GM18858 (cell line): ENCODE measurements around the gene HMGCR.
A peak's percentile ranks its signal among the peaks of the same experiment; 100 is the strongest.
"Not testable (repeated sequence)": the region's sequence is repeated elsewhere in the genome, so short reads cannot be mapped to it uniquely, and the experiment has no call there.

ENCODE experiments used
- ATAC-seq: cut with Tn5 transposase; IDR thresholded peaks from one replicate; pipeline ENCODE4 v1.9.1; 2021; ENCODE audit not compliant: unreplicated experiment

The HMGCR gene

DNA sequence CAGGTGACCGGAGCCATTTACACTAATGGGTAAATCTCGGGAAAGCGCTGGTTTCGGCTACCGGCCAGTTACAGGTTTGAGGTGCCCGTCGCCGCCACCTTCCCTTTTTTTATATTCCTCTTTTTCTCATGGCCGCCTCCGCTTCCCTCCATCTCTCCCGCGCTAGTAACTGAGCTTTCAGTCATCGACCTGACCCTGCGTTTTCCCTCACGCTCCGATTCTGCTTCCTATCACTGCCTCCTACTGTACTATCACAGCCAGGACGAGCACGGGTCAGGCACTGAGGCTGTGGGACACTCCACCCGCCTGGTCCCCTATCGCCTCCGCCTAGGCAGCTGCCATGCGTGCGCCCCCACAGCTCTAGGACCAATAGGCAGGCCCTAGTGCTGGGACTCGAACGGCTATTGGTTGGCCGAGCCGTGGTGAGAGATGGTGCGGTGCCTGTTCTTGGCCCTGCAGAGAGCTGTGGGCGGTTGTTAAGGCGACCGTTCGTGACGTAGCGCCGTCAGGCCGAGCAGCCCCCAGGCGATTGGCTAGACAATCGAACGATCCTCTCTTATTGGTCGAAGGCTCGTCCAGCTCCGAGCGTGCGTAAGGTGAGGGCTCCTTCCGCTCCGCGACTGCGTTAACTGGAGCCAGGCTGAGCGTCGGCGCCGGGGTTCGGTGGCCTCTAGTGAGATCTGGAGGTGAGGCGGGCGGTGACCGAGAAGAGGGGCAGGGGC, at the start of gene HMGCR:
Gene HMGCR, plus strand, starts transcription at position 606 of the 722 bp plus-strand sequence. CDS start 5,386 bp downstream, outside the sequence.
- peak; percentile 95 for ATAC-seq

DNA sequence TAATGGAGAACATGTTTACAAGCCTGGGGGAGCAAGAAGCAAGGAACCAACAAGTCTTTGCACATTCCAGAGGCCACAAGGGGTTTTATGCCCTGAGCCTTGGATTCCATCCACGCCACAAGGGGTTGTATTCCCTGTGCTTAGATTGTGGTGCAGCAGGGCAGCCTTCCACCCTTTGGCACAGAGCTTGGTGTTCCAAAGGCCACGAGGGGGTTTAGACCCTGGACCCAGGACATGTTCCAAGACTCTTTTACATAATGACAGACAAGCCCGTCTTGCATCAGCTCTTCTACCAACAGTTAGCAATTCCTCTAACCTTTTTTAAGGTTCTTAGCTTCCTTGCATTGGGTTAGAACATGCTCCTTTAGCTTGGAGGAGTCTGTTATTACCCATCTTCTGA, 45.2 kb upstream of the HMGCR start:
- not testable (repeated sequence) for ATAC-seq

DNA sequence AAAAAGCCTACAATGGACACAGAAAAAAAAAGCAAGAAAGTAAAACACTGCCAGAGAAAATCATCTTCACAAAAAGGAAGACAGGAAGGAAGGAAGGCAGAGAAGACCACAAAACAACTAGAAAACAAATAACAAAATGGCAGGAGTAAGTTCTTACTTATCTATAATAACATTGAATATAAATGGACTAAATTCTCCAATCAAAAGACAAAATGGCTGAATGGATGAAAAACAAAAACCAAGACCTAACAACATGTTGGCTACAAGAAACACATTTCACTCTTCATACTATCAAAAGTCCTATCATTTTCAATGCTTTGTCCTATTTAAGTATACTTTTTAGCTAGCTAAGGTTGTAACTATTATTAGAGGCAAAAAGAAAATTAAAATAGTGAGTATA, 36.9 kb upstream of the HMGCR start:
- ATAC-seq: no peak

DNA sequence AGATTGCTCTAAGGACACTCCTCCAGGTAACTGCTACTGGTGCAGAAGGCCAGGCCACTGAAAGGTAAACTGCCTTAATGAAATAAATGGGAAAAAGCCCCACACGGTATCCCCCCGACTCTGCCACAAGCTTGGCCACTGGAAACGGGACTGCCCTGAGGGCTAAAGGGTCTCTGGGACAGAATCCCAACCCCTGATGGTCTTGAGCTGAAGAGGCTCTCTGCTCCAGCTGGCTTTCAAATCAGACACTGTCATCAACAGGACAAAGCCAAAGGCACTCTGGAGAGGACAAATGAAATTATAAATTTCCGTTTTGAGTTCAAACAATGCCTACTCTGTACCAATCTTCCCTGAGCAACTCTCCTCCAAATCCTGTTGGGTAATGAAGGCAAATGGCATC, 33.6 kb upstream of the HMGCR start:
- no peak for ATAC-seq

DNA sequence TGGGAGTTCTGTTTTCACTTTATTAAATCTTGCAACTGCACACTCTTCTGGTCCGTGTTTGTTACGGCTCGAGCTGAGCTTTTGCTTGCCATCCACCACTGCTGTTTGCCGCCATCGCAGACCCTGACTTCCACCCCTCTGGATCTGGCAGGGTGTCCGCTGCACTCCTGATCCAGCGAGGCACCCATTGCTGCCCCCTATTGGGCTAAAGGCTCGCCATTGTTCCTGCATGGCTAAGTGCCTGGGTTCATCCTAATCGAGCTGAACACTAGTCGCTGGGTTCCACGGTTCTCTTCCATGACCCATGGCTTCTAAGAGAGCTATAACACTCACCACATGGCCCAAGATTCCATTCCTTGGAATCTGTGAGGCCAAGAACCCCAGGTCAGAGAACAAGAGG, 32.5 kb upstream of the HMGCR start:
- not testable (repeated sequence) for ATAC-seq

DNA sequence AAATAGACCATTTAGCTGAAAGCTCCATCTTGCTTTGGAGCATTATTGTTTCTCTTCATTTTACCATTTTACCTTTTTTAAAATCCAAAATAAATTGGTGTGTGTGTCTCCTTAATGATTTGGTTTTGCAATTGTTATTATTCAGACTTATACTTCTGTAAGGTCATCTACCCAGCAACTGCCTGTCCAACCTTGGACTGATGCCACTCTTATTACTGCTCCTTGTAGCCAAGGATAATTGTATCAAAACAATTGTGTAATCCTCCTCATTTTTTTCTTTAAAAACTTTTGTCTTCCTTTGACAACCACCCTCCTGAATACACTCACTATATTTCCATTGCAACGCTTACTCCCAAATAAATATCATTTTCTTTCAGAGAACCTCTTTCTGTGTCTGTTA, 30.3 kb upstream of the HMGCR start:
- no peak for ATAC-seq

DNA sequence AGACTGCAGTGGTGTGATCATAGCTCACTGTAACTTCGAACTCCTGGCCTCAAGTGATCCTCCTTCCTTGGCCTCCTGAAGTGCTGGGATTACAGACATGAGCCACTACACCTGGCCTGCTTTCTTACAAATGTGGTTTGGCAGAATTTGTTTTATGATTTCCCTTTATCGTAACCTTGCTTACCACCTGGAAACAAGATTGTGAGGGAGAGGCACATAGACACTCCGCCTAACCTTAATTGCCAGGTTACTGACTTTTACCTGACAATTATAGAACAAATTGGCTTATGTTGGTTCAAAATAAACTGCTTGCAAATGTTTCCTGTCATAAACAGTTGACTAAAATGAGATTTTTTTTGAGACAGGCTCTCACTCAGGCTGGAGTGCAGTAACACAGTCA, 26.8 kb upstream of the HMGCR start:
- ATAC-seq: no peak

DNA sequence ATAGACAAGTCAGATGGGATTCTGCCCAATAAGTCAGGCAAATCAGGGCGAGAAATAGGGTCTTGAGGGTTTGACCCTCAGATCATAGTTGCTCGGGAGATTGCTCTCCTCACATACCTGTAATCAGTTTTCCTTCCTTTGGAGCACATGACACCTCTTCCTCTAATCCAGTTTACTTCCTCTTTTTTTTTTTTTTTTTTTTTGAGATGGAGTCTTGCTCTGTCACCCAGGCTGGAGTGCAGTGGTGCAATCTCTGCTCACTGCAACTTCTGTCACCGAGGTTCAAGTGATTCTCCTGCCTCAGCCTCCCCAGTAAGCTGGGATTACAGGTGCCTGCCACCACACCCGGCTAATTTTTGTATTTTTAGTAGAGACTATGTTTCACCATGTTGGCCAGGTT, 17.9 kb upstream of the HMGCR start:
- not testable (repeated sequence) for ATAC-seq

DNA sequence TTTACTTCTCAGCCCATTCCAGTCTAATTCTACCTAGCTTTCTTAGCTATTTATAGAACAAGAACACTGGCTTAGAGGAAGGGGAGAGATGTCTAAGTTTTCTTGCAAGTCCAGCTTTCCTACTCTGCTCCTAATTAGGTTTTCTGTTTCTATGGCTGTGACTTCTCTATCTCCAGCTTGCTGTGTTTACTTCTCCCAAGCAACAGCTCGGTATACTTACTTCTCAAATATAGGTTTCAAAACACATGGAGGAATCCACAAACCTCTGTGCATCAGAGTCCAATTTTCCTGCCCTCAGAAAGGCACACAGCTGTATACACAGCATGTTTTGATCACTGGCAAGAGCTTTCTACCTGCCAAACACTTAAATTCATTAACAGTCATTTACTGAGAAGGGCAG, 17.4 kb upstream of the HMGCR start:
- ATAC-seq: no peak

DNA sequence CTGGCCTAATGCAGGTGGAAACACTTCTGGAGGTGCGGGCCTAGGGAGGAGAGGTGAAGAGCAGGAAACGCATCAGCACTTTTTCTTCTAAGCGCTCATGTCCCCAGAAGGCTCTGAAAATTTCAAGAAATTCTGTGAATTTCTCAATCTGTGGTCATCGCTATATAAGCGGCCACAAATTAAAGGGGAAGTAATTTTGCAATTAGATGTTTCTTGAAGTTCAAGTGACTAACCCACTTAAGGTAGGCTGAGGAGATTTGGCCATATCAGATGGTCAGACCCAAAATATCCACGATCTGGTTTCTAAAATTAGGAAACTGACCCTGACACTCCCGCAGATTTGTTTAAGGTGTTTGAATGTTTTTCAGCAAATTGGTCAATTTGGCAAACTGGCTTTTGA, 16.6 kb upstream of the HMGCR start:
- ATAC-seq: no peak

DNA sequence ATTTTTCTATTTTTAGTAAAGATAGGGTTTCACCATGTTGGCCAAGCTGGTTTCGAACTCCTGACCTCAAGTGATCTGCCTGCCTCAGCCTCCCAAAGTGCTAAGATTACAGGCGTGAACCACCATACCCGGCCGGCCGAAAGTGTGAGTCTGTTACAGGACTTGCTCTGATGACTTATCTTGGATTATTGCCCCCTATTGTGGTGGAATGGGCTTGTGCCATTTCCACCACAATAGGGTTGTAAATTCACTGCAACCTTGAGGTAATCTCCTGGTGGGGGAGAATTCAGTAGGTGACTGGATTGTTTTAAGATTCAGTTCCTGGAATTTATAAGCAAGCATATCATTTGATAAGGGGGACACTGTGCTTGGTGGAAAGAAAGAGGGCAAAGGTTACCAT, 15.0 kb upstream of the HMGCR start:
- no peak for ATAC-seq

DNA sequence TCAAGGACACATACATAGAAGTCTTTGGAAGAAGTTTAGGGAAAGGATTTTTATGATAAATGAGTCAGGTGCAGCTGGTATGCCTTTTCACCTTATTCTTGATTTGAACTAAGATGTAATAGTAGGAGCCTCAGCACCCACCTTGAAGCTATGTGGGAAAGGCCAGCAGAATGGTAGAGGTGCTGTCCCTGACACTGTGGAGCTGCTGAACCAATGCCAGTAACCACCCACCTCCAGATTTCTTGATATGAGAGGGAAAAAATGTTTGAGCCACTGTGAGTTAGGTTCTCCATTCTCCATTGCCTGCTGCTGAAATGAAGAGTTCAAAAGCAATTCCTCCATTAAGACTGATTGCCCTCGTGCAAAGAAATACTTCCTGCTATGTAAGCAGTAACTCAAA, 12.2 kb upstream of the HMGCR start:
- no peak for ATAC-seq

DNA sequence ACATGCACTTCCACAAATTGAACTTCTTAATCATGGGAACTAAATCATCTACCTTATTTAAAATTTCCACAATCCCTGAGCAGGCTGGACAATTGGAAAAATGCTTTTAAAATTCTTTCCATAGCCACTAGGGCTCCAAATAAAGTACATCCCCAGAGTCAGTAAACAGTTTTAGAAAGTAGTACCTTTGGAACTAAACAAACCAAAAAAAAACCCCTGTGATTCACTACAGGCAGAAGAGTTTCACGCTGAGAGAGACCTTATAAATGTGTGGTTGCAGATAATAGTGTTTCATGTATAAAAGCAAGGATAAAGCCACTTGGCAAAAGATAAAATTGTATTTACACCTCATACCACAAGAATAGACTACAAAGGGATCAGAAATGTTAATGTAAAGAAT, 11.8 kb upstream of the HMGCR start:
- ATAC-seq: no peak

DNA sequence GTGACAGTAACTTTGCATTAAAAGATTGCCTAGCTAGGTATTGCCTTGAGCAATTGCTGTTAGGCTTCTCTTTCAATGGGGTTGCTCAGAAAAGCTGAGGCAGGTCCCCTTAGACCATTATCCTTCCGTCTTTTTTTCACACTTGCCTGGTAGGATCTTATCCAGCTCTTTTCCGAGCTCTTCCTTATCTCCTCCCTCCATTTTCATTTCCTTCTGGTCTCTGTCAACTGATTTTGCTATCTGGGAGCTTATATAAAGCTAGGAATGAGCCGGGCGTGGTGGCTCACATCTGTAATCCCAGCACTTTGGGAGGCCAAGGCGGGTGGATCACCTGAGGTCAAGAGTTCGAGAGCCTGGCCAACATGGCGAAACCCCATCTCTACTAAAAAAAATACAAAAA, 6.6 kb upstream of the HMGCR start:
- ATAC-seq: no peak

DNA sequence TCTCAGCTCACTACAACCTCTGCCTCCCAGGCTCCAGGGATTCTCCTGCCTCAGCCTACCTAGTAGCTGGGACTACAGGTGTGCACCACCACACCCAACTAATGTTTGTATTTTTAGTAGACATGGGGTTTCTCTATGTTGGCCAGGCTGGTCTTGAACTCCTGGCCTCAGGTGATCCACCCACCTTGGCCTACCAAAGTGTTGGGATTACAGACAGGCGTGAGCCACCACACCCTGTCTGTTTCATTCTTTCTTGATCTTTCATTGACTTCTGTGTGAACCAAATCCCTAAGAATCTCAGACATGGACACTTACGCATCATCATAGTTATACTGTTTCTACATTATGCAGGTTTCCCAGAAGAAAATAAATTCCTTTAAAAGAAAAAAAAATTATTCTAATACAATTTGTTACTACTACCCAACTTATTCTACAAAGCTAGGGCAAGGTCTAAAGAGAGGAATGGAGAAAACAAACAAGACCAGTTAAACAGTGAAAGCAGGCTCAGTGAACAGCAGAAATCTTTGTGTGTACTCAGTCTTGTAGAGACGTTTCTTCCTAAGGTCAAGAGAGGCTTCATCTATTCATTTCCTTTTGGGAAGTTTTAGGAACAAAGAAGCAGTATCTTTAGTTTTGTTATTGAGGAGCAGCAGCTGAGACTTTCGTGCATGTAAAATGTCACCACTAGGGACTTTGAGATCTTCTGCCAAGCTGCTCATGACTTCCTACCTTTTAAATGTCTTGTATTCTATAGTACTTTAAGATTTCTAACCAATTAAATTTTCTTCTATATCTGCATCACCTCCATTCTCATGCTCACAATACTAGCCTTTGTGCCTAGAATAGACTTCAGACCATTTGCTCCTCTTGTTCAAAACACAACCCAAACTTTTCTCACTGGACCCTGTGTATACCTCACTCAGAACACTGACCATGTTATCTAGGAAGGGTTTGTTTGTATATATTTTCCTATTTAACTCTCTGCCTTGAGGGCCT, 5.6 kb upstream of the HMGCR start:
- ATAC-seq: no peak

DNA sequence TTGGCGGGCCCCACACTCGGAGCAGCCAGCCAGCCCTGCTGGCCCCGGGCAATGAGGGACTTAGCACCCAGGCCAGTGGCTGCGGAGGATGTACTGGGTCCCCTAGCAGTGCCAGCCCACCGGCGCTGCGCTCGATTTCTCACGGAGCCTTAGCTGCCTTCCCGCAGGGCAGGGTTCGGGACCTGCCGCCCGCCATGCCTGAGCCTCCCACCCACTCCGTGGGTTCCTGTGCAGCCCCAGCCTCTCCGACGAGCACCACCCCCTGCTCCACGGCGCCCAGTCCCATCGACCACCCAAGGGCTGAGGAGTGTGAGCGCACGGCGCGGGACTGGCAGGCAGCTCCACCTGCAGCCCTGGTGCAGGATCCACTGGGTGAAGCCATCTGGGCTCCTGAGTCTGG, 3.3 kb upstream of the HMGCR start:
- not testable (repeated sequence) for ATAC-seq

DNA sequence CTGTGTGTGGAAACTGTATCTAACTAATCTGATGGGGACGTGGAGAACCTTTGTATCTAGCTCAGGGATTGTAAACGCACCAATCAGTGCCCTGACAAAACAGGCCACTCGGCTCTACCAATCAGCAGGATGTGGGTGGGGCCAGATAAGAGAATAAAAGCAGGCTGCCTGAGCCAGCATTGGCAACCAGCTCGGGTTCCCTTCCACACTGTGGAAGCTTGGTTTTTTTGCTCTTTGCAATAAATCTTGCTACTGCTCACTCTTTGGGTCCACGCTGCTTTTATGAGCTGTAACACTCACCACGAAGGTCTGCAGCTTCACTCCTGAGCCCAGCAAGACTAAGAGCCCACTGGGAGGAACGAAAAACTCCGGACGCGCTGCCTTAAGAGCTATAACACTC, 2.6 kb upstream of the HMGCR start:
- not testable (repeated sequence) for ATAC-seq

DNA sequence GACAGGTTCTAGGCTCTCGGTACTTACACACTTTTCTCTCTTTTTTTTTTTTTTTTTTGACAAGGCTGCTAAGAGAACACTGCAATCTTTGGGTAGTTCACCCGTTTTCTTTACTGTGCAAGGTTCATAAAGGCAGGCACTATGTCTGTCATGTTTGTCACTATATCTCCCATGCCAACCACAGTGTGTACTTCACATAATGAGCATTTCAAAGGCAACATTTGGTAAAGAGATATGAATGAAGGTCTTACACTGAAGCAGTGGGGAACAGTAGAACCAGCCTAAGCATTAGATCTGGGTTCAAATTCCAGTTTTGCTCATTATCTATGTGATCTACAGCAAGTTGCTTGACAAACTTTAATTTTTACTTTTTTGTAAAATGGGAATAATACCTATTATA, 1.5 kb upstream of the HMGCR start:
- ATAC-seq: no peak

DNA sequence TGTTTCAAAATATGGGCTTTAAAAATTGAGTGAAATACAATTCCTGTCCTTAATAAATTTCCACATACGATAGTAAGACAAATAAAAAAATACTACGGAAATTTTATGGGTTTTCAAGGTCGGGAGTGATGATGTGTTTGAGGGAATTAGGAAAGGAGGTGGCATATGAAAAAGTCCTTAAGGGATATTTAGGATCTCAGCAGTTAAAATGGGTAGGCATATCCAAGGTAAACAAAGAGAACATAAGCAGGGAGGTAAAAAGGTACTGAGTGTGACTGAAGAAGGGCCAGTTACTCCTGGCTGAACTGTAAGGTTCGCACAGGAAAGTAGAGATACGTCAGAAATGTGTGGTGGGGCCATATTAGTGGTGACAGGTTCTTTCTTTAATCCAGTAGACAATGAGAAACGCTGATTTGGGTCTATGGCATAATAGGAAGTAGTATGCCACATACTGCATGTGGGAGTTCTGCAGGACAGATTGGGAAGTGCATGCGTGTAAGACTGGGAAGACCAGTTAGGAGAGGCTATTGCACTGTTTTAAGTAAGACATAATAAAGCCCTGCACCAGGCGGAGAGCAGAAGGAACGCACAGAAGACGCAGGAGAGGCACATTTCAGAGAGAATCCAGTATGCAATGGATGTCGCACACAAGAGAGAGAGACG, 937 bp upstream of the HMGCR start:
- ATAC-seq: no peak

DNA sequence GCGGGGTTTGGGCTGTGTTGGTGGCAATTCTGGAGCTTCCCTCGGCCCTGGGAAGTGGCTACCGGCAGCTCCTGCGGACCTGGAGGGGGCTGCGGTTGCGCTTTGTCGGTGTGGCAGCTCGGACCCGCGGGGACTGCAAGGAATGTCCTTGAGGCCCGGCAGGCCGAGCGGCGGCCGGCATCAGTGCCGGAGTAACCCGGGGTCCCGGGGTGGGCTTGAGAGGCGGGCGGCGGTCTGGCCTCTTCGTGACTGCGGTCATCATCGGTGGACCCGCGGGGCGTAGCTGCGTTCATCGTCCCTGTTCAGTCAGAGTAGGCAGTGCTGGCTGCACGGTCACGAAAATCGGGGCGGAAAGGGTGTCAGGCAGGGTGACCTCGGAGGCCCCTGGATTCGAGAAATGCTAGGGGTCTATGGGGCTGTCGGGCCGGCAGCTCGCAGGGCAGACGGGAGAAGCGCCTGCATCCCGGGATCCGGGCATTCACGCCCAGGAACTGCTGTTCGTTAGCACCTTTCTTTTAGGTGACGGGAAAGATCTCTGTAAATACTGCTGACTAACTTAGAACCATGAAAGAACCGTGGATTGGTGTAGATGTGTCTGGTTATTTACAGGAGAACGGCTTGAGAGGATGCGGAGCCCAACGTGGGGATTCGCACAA, 474 bp downstream of the HMGCR start:
- no peak for ATAC-seq

DNA sequence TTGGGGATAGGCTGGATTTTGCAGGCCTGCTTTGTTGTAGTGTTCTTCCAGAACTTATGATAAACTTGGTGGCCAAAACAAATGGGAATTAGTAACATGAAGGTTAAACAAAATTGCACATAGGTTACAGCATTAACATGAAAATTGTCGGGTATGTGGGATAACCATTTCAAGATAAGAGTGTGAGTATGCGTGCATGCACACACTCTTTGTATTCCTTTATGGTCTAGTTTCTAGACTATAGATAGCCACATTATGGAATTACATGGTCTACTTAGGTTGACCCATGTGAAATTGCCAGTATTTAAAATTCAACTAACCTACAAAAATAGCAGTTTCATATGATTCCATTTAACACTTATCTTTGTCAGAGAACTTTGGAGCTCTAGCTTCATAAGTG, 1.4 kb downstream of the HMGCR start:
- ATAC-seq: no peak
